Activated T-cell treated with anti-CD3 and anti-CD28 coated beads, Interleukin-2, amount 50 U/mL, for 4 hours (primary cell): ENCODE measurements around the gene SEZ6L. TPM values are rescaled to one million over a fixed set of nuclear protein-coding genes. Genes with fewer than 3 reads are reported as not detected.

Experiments used
- ATAC-seq, 2 donors: fragments of 200-7000 bp; cut with Tn5 transposase; one replicate each; pipeline ENCODE4 v1.10.0; 2021
- DNase-seq: peaks from one replicate; pipeline ENCODE4 v3.0.0-alpha.2; 2020
- H3K27me3 Mint-ChIP-seq: one replicate; pipeline ENCODE4 v1.8.0; 2021; ENCODE audit warnings: low read depth, mixed read lengths
- H3K36me3 Mint-ChIP-seq: one replicate; pipeline ENCODE4 v1.8.0; 2022; ENCODE audit warnings: mixed read lengths; ENCODE audit not compliant: insufficient read depth
- H3K4me1 Mint-ChIP-seq: one replicate; pipeline ENCODE4 v1.8.0; 2021; ENCODE audit warnings: low read depth, mixed read lengths
- H3K4me3 Mint-ChIP-seq: one replicate; pipeline ENCODE4 v1.8.0; 2021; ENCODE audit warnings: mild to moderate bottlenecking, moderate library complexity, mixed read lengths
- H3K9me3 Mint-ChIP-seq: one replicate; pipeline ENCODE4 v1.8.0; 2021; ENCODE audit warnings: mixed read lengths
- total RNA-seq, 3 donors: library from RNA; stranded (reverse); gene quantifications; one replicate each; pipeline ENCODE4 v1.2.1, GENCODE V29; 2021

Gene SEZ6L
- total RNA-seq, 3 donors from 2014 or later: not detected

DNA sequence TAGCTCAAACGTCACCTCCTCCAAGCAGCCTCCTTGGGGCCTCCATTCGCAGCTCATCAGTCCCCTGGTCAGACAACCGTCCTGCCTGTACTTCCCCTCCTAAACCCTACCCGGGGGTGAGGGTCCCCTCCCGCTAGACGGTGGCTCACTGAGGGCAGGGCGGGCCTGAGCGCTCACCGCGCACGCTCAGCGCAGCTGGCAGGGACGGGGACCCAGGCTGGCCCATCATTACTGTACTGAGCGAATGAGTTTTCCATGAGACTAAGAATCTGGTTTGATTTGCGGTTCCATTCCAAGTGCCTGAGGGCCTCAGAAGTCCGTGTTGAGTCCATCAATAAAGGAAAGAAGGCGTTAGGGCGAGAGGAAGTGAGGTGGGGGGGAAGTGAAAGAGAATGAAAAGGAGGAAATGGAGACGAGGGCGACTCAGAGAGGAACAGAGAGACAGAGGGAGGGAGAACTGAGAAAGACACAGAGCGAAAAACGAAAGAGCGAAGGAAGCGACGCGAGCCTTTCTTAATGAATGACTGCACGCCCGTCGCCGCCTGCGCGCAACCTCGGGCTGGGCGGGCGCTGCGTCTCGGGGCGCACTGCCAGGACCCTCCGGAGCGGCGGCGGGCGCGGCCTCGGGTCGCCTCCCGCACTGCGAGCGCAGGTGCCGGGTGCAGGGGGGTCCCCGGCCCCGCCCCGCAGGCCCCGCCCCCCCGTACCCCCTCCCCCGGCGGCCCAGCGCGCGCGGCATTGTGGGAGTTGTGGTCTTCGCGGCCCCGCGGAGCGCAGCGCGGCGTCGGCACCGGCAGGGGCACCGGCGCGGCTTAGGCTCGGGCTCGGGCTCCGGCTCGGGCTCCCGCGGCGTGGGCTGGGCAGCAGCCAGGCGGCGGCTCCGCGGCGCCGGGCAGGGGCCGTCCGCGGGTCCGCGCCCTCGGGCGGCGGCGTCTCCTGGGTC, 259.5 kb downstream of the SEZ6L start, which contains the start of gene ASPHD2:
ASPHD2 (plus strand) TSS at position 746 of the 943 bp plus-strand sequence. CDS start 4,356 bp downstream, outside the sequence.
- Mint-ChIP-seq H3K27me3 (no peaks in the 10 kb centered on the region), H3K9me3 (no peaks in the 10 kb centered on the region), H3K4me1 (peaks cover 47% of the 10 kb centered on the region), H3K4me3 (peak within 1 kb of the TSS; percentile 99), H3K36me3 (no peaks in the 10 kb centered on the region)
- DNase-seq (peak; percentile 73), ATAC-seq (peak; percentile 89)

DNA sequence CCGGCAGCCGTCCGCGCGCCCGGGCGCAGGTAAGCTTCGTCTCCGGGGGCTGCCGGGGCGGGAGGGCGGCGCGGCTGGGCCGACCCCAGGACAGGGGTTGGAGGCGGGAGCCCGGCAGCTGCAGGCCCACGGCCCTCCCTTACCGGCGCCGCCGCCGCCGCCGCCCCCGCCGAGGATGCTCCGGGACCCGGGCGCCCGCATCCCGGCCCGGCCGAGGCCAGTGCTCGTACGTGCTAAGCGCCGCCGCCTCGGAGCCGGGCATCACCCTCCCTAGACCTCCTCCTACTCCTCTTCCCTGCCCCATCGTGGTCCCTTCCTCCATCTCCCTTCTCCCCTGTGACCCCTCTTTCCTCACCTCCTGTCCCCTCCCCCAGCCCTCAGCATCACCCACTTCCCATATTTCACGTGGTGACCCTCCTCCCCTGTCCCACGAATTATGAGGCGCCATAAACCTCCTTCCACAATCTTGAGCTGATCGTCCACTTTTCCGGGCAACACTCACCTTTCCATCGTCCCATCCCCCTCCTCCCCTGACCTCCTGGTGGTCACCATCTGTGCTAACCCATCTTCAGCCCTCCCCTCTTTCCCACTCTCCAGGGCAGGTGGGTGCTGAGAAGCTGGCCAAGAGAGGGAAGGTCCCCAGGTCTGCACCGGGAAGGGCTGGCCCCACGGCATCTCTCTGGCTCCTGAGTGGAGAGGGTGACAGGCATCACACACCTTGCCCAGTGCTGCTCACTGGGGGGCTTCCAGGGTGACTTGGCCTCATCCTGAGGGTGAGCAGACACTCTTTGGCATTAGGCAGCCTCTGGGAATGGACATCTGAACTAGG, 260.4 kb downstream of the SEZ6L start:
- Mint-ChIP-seq H3K4me1 (peaks cover 47% of the 10 kb centered on the region), H3K27me3 (no peaks in the 10 kb centered on the region), H3K4me3 (peak overlapping the region; percentile 79), H3K9me3 (no peaks in the 10 kb centered on the region), H3K36me3 (peaks cover 5% of the 10 kb centered on the region)
- ATAC-seq: peak; percentile 5 to 11
- DNase-seq: no peak

DNA sequence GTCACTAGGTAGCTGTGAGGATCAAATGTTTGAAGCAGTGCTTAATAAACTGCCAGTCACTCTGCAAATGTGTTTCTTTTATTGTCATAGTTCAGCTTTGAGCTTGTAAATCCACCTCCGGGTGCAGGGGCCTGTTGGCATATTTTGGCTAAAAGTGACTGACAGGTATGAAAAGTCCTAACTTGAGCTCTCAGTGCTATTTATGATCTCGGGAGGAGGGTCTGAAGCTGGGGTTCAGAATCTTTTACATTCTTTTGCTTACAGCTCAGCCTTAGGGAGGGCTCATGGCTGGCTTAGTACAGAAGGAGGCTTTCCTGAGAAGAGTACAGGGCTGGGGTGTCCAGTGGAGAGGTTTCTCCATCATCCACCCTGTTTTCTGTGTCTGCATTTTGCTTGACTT, 261.3 kb downstream of the SEZ6L start:
- no peak for ATAC-seq
- Mint-ChIP-seq H3K27me3 (no peaks in the 10 kb centered on the region), H3K4me3 (peak overlapping the region; percentile 79), H3K4me1 (peaks cover 53% of the 10 kb centered on the region), H3K36me3 (peaks cover 13% of the 10 kb centered on the region), H3K9me3 (no peaks in the 10 kb centered on the region)
- DNase-seq: no peak

DNA sequence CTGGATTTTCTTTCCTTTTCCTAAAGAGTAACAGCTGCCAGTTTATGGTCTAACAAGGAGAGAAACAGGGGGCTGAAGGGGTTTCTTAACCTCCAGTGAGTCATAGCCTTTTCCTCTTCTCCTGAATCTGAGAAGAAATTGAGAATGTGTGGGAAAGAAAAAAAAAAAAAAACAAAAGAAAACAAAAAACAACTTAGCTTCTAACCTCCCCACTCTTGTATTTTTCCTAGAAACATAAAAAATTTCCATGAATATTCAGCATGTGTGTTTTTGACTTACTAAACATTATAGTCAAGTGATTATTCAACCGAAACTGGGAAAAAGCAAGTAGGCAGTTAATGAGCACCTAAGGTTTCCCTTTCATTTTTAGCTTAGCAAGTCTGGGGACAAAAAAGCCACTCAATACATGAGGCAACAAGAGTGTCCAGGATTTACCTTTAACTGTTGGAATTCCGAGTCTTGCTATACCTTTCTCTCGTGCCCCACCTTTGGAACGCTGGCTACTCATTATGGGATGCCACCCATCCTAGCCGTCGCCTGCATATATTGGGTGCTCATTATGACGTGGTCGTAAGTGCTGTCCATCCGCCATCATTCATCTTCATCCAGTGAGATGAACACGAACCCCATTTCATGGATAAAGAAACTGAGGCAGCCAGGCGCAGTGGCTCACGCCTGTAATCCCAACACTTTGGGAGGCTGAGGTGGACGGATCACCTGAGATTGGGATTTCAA, 262.2 kb downstream of the SEZ6L start:
- Mint-ChIP-seq H3K4me1 (peaks cover 60% of the 10 kb centered on the region), H3K9me3 (no peaks in the 10 kb centered on the region), H3K4me3 (peak overlapping the region; percentile 79), H3K27me3 (no peaks in the 10 kb centered on the region), H3K36me3 (peaks cover 17% of the 10 kb centered on the region)
- no peak for DNase-seq
- no peak for ATAC-seq

DNA sequence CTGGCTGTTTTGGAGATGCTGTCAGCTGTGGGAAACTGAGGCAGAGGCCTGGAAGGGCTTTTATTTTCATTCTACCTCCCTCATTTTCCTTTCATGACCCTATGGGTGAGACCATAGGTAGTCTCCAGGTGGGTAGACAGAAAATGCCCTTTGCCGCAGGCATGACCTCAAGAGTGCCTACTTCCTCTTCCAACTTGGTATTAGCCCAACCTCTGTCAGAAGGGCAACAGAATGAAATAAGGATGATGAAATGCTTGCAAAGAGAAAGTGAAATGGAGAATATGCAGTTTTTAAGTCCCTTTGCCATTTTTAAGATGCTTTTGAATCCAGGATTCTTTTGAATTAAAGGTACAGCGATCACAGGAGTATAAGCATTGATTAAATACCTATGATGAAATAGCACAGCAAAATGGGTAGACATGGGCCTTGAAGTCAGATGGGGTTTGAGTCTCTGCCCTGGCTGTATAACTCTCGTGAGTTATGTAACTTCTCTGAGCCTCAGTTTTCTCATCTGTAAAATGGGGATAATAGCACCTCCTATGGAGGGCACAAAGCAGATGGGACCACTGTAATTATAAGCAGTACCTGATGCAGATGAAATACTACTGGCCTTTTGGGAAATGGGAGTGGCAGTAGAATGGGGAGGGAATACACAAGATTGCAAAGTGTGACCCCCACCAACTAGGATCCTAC, 263.5 kb downstream of the SEZ6L start:
- ATAC-seq (no peak), DNase-seq (no peak)
- Mint-ChIP-seq H3K27me3 (no peaks in the 10 kb centered on the region), H3K4me3 (no peak overlapping the region), H3K36me3 (peaks cover 22% of the 10 kb centered on the region), H3K4me1 (peaks cover 66% of the 10 kb centered on the region), H3K9me3 (no peaks in the 10 kb centered on the region)
